Right cardiac atrium (tissue), 5 donors: Measurements from ENCODE around the gene SERGEF. TPM values are rescaled to one million over a fixed set of nuclear protein-coding genes. Genes with fewer than 3 reads are reported as not detected.

Experiments used
- ATAC-seq, 2 donors: fragments of 200-7000 bp; cut with Tn5 transposase; one replicate each; pipeline versions ENCODE4 v1.8.0 to v1.9.1; 2020; ENCODE audit warnings: moderate library complexity in 2 of 2, mild to moderate bottlenecking in 1 of 2
- DNase-seq, 3 donors: peaks; one replicate each; pipeline ENCODE4 v3.0.0-alpha.2; 2020
- H3K27ac ChIP-seq: one replicate; pipeline ENCODE4 v1.5.1; 2013; ENCODE audit warnings: mild to moderate bottlenecking, low read length, control low read depth, moderate library complexity
- H3K27me3 ChIP-seq: one replicate; pipeline ENCODE4 v1.6.1; 2013; ENCODE audit not compliant: control insufficient read depth, insufficient read depth
- H3K4me1 ChIP-seq: one replicate; pipeline ENCODE4 v1.6.1; 2013; ENCODE audit warnings: low read length; ENCODE audit not compliant: control insufficient read depth, insufficient read depth
- H3K4me3 ChIP-seq: one replicate; pipeline ENCODE4 v1.5.1; 2013; ENCODE audit warnings: low read length, control low read depth
- H3K9me3 ChIP-seq: one replicate; pipeline ENCODE4 v1.6.1; 2013; ENCODE audit warnings: low read length; ENCODE audit not compliant: control insufficient read depth
- WGBS: extraction: QIAGEN DNeasy Blood & Tissue Kit; methylation state at CpG from one replicate; pipeline ENCODE4 v1.1.7; 2013; 5-methylcytosine and 5-hydroxymethylcytosine counted together
- intact Hi-C, 4 donors: fragments of 100-400 bp; cut with DNase I; formaldehyde crosslinking; loops; one replicate each; pipeline versions ENCODE4 v1.11.0 to v1.14.0; 2022 to 2023
- polyA plus RNA-seq: library from polyadenylated mRNA; stranded (reverse); fragments of 200-250 nt; gene quantifications from one replicate; pipeline ENCODE4 v1.2.3, GENCODE V29; 2013
- total RNA-seq, 4 donors: library from RNA; stranded (reverse); fragmentation: NEBNext Ultra II Directional; extraction: Animal tissue kit (Norgen Biotek cat#: 25700); gene quantifications; one replicate each; pipeline ENCODE4 v1.2.1, GENCODE V29; 2021
- donor health status: healthy with polysubstance abuse.
- donor health status: DM: no; HTN: yes; CAD: no.
- donor health status: DM: no; HTN: no; CAD: no.
- donor health status: DM: no; HTN: yes; CAD: no; lungs with severe emphysema.
- donor health status: DM: yes; HTN: yes; CAD: no.

SERGEF gene
- total and polyA plus RNA-seq, 5 donors: 30.8 to 44.7 (median 31.6) TPM

- no peak for ATAC-seq
- 86% methylated on average over 17 of the region's 17 CpGs for whole genome bisulfite sequencing
- DNase-seq: no peak
- Histone ChIP-seq H3K9me3 (no peaks in the 10 kb centered on the region), H3K4me1 (no peaks in the 10 kb centered on the region), H3K27me3 (no peaks in the 10 kb centered on the region), H3K27ac (no peak overlapping the region), H3K4me3 (no peak overlapping the region)
- intact Hi-C loops: loop anchor here (5.0 to 10.0 kb wide), 4 partner anchors 62 to 215 kb away; no protein-coding TSS in a partner anchor
Observed at GRCh38 chr11:17762309-17762974, 250.4 kb downstream of the SERGEF start.

- H3K27ac ChIP-seq: no peak overlapping the region
- no peaks in the 10 kb centered on the region for H3K27me3 ChIP-seq
- no peak overlapping the region for H3K4me3 ChIP-seq
- peak; percentile 80 to 82 for ATAC-seq
- H3K4me1 ChIP-seq: no peaks in the 10 kb centered on the region
- peak in 2 of 3 donors; percentile 26 to 65 for DNase-seq
- intact Hi-C loops: loop anchor here (5.0 to 10.0 kb wide), 4 partner anchors 64 to 217 kb away; no protein-coding TSS in a partner anchor
- H3K9me3 ChIP-seq: no peaks in the 10 kb centered on the region
- 44% methylated on average over 23 of the region's 23 CpGs for WGBS
Observed at GRCh38 chr11:17760102-17761029, 252.5 kb downstream of the SERGEF start.

- 63% methylated on average over 3 of the region's 3 CpGs for WGBS
- H3K27ac ChIP-seq: no peak overlapping the region
- H3K4me1 ChIP-seq: no peaks in the 10 kb centered on the region
- no peak overlapping the region for H3K4me3 ChIP-seq
- DNase-seq (no peak), ATAC-seq (no peak)
- H3K27me3 ChIP-seq: no peaks in the 10 kb centered on the region
- intact Hi-C loops: no loop called here
- H3K9me3 ChIP-seq: no peaks in the 10 kb centered on the region
Observed at GRCh38 chr11:17755891-17756290, 257.0 kb downstream of the SERGEF start.

GRCh38 chr11:17753641-17754040, 259.2 kb downstream of the SERGEF start:
- Histone ChIP-seq H3K4me1 (no peaks in the 10 kb centered on the region), H3K9me3 (no peaks in the 10 kb centered on the region), H3K4me3 (no peak overlapping the region), H3K27me3 (no peaks in the 10 kb centered on the region), H3K27ac (no peak overlapping the region)
- 79% methylated on average over 10 of the region's 10 CpGs for WGBS
- intact Hi-C loops: no loop called here
- DNase-seq (no peak), ATAC-seq (no peak)

- peak in 2 of 3 donors; percentile 2 to 39 for DNase-seq
- Histone ChIP-seq H3K27me3 (no peaks in the 10 kb centered on the region), H3K9me3 (no peaks in the 10 kb centered on the region), H3K4me1 (no peaks in the 10 kb centered on the region), H3K4me3 (no peak overlapping the region), H3K27ac (no peak overlapping the region)
- ATAC-seq: no peak
- 70% methylated on average over 5 of the region's 5 CpGs for WGBS
- intact Hi-C loops: no loop called here
Observed at GRCh38 chr11:17753153-17753552, 259.7 kb downstream of the SERGEF start.

GRCh38 chr11:17752144-17752543, 260.7 kb downstream of the SERGEF start:
- H3K27ac ChIP-seq: no peak overlapping the region
- H3K9me3 ChIP-seq: no peaks in the 10 kb centered on the region
- DNase-seq (peak in 1 of 3 donors; percentile 16), ATAC-seq (no peak)
- 76% methylated on average over 7 of the region's 7 CpGs for WGBS
- H3K27me3 ChIP-seq: no peaks in the 10 kb centered on the region
- H3K4me3 ChIP-seq: no peak overlapping the region
- no peaks in the 10 kb centered on the region for H3K4me1 ChIP-seq
- intact Hi-C loops: no loop called here

GRCh38 chr11:17751558-17751957, 261.3 kb downstream of the SERGEF start:
- ATAC-seq (no peak), DNase-seq (no peak)
- H3K4me1 ChIP-seq: no peaks in the 10 kb centered on the region
- no peaks in the 10 kb centered on the region for H3K27me3 ChIP-seq
- no peak overlapping the region for H3K27ac ChIP-seq
- WGBS: 74% methylated on average over 2 of the region's 2 CpGs
- H3K4me3 ChIP-seq: no peak overlapping the region
- no peaks in the 10 kb centered on the region for H3K9me3 ChIP-seq
- intact Hi-C loops: no loop called here

- WGBS: 73% methylated on average over 2 of the region's 2 CpGs
- DNase-seq (no peak), ATAC-seq (no peak)
- intact Hi-C loops: no loop called here
- Histone ChIP-seq H3K27me3 (no peaks in the 10 kb centered on the region), H3K4me3 (no peak overlapping the region), H3K9me3 (no peaks in the 10 kb centered on the region), H3K27ac (no peak overlapping the region), H3K4me1 (no peaks in the 10 kb centered on the region)
Observed at GRCh38 chr11:17750801-17751165, 262.1 kb downstream of the SERGEF start.

GRCh38 chr11:17750013-17750800, 262.6 kb downstream of the SERGEF start:
- Histone ChIP-seq H3K9me3 (no peaks in the 10 kb centered on the region), H3K4me1 (no peaks in the 10 kb centered on the region), H3K4me3 (no peak overlapping the region), H3K27me3 (no peaks in the 10 kb centered on the region), H3K27ac (no peak overlapping the region)
- DNase-seq (peak in 1 of 3 donors; percentile 16), ATAC-seq (no peak)
- intact Hi-C loops: no loop called here
- 49% methylated on average over 13 of the region's 13 CpGs for WGBS

GRCh38 chr11:17748761-17749721, 263.8 kb downstream of the SERGEF start:
- Histone ChIP-seq H3K27ac (no peak overlapping the region), H3K27me3 (no peaks in the 10 kb centered on the region), H3K4me3 (no peak overlapping the region), H3K9me3 (no peaks in the 10 kb centered on the region), H3K4me1 (no peaks in the 10 kb centered on the region)
- DNase-seq (peak in 1 of 3 donors; percentile 33), ATAC-seq (peak in 1 of 2 donors; percentile 7)
- intact Hi-C loops: no loop called here
- WGBS: 80% methylated on average over 19 of the region's 19 CpGs
